GM12878 (cell line): ENCODE measurements around the gene ZFP36. TPM values are rescaled to one million over a fixed set of nuclear protein-coding genes. Genes with fewer than 3 reads are reported as not detected.

Source experiments
- ATAC-seq: fragments of 200-7000 bp; cut with Tn5 transposase; 3 replicates; pipeline ENCODE4 v1.9.1; 2020; ENCODE audit warnings: mild to moderate bottlenecking, moderate library complexity
- BruUV-seq: library from RNA; stranded (reverse); fragments of 400-500 nt; replicated peaks from 2 replicates; lab custom pipeline; 2021; lab: Mats Ljungman, UMichigan
- CTCF ChIA-PET: fragments of 300-600 bp; sonication (Branson Sonifier 250); formaldehyde crosslinking; extraction: SDS; loops from one replicate; lab custom pipeline; 2021; ENCODE audit warnings: inconsistent platforms; lab: Yijun Ruan, JAX
- POLR2A ChIA-PET: fragments of 350-600 bp; formaldehyde crosslinking; extraction: SDS; loops from one replicate; lab custom pipeline; 2021; ENCODE audit warnings: inconsistent platforms; lab: Charles Lee
- RAD21 ChIA-PET: fragments of 300-600 bp; sonication (Branson Sonifier 250); formaldehyde crosslinking; loops from one replicate; lab custom pipeline; 2023; ENCODE audit warnings: antibody characterized with exemption; ENCODE audit not compliant: unreplicated experiment; lab: Charles Lee
- SMC1A ChIA-PET: fragments of 300-600 bp; sonication (Branson Sonifier 250); formaldehyde crosslinking; loops from one replicate; lab custom pipeline; 2023; ENCODE audit not compliant: unreplicated experiment, uncharacterized antibody; lab: Charles Lee
- DNase-seq: peaks from one replicate; pipeline ENCODE4 v3.0.0-alpha.2; 2011; ENCODE audit warnings: low read depth, low spot score
- FAIRE-seq: peaks from 3 replicates; lab custom pipeline; 2011; peaks lifted over from hg19 to GRCh38; lab: Jason Lieb, UNC
- H2AFZ ChIP-seq: 2 replicates; pipeline ENCODE4 v1.6.0; 2011; ENCODE audit warnings: low read depth, low read length, control low read depth; ENCODE audit not compliant: control insufficient read depth
- H3K27ac ChIP-seq: 2 replicates; pipeline ENCODE4 v1.5.1; 2011; ENCODE audit warnings: control low read depth; ENCODE audit not compliant: control insufficient read depth, insufficient read depth
- H3K27me3 ChIP-seq, 2 experiments: replicated peaks in 1 of 2; 2 replicates each; pipeline versions ENCODE4 v1.6.0 to v1.6.1; 2011; ENCODE audit warnings: low read length in 1 of 2; ENCODE audit not compliant: control insufficient read depth in 2 of 2, insufficient read depth in 2 of 2
- H3K36me3 ChIP-seq, 2 experiments: 2 replicates each; pipeline ENCODE4 v1.5.1; 2011; ENCODE audit warnings: low read length in 1 of 2; ENCODE audit not compliant: control insufficient read depth in 2 of 2, insufficient read depth in 2 of 2
- H3K4me1 ChIP-seq: 2 replicates; pipeline ENCODE4 v1.6.1; 2011; ENCODE audit warnings: mild to moderate bottlenecking, low read length, moderate library complexity, mixed read lengths; ENCODE audit not compliant: control insufficient read depth, insufficient read depth
- H3K4me2 ChIP-seq: 2 replicates; pipeline ENCODE4 v1.6.0; 2011; ENCODE audit warnings: control low read depth; ENCODE audit not compliant: control insufficient read depth, insufficient read depth
- H3K4me3 ChIP-seq: fragments of 200-600 bp; sonication (generic); 2 replicates; pipeline ENCODE4 v1.5.1; 2016
- H3K79me2 ChIP-seq: 2 replicates; pipeline ENCODE4 v1.6.0; 2011; ENCODE audit warnings: low read length; ENCODE audit not compliant: control insufficient read depth, insufficient read depth
- H3K9ac ChIP-seq: 2 replicates; pipeline ENCODE4 v1.8.0; 2011; ENCODE audit warnings: low read length, control low read depth, mixed read lengths; ENCODE audit not compliant: control insufficient read depth, insufficient read depth
- H3K9me3 ChIP-seq: replicated peaks from 3 replicates; pipeline ENCODE4 v1.5.1; 2011; ENCODE audit warnings: mild to moderate bottlenecking, low read length; ENCODE audit not compliant: control insufficient read depth, insufficient read depth
- H4K20me1 ChIP-seq: 2 replicates; pipeline ENCODE4 v1.6.0; 2011; ENCODE audit not compliant: control insufficient read depth, insufficient read depth
- ATF7 ChIP-seq: fragments of 450-650 bp; IDR thresholded peaks from 2 replicates; pipeline ENCODE4 v1.6.1; 2016; ENCODE audit warnings: low read depth, mild to moderate bottlenecking
- BACH1 ChIP-seq: fragments of 450-650 bp; IDR thresholded peaks from 2 replicates; pipeline ENCODE4 v1.6.1; 2017; ENCODE audit warnings: mild to moderate bottlenecking, borderline replicate concordance
- CEBPB ChIP-seq, 2 experiments: fragments of 150-350 bp in 1 of 2; IDR thresholded peaks; 2 replicates each; pipeline ENCODE4 v1.6.1; 2012 to 2014; ENCODE audit warnings: low read depth in 2 of 2, low read length in 2 of 2, borderline replicate concordance in 1 of 2, inconsistent platforms in 1 of 2
- CHD2 ChIP-seq: IDR thresholded peaks from 2 replicates; pipeline ENCODE4 v1.6.1; 2011; ENCODE audit warnings: low read depth, low read length, improper control_type of control experiment, borderline replicate concordance
- GATAD2B ChIP-seq: fragments of 450-650 bp; conservative IDR thresholded peaks from 2 replicates; pipeline ENCODE4 v1.6.1; 2017; ENCODE audit warnings: low read depth, mild to moderate bottlenecking, moderate library complexity
- IKZF1 ChIP-seq: fragments of 450-650 bp; conservative IDR thresholded peaks from 2 replicates; pipeline ENCODE4 v1.6.1; 2017; ENCODE audit warnings: antibody characterized with exemption, mild to moderate bottlenecking
- IKZF2 ChIP-seq, 2 experiments: fragments of 450-650 bp; IDR thresholded peaks; 2 replicates each; pipeline ENCODE4 v1.6.1; 2017; ENCODE audit warnings: mild to moderate bottlenecking in 2 of 2, moderate library complexity in 2 of 2
- LARP7 ChIP-seq: fragments of 450-650 bp; IDR thresholded peaks from 2 replicates; pipeline ENCODE4 v1.6.1; 2017; ENCODE audit warnings: mild to moderate bottlenecking
- NKRF ChIP-seq: fragments of 450-650 bp; conservative IDR thresholded peaks from 2 replicates; pipeline ENCODE4 v1.6.1; 2017; ENCODE audit warnings: mild to moderate bottlenecking, moderate library complexity
- POLR2A ChIP-seq: IDR thresholded peaks from 2 replicates; pipeline ENCODE4 v1.6.1; 2011; ENCODE audit warnings: low read depth, mild to moderate bottlenecking, low read length
- RELB ChIP-seq: fragments of 450-650 bp; IDR thresholded peaks from 2 replicates; pipeline ENCODE4 v1.6.1; 2017; ENCODE audit warnings: low read depth, mild to moderate bottlenecking, moderate library complexity
- SREBF1 ChIP-seq: IDR thresholded peaks from 2 replicates; pipeline ENCODE4 v1.6.1; 2012; ENCODE audit warnings: mild to moderate bottlenecking, low read length
- ZBTB11 ChIP-seq: fragments of 450-650 bp; formaldehyde crosslinking; IDR thresholded peaks from 2 replicates; pipeline ENCODE4 v1.5.0; 2022; ENCODE audit warnings: mild to moderate bottlenecking, missing genetic modification characterization
- ZNF207 ChIP-seq: fragments of 450-650 bp; IDR thresholded peaks from 2 replicates; pipeline ENCODE4 v1.6.1; 2014; ENCODE audit warnings: antibody characterized with exemption, mild to moderate bottlenecking, borderline replicate concordance
- WGBS: methylation state at CpG from one replicate; pipeline ENCODE4 v1.1.6; 2016; ENCODE audit warnings: low lambda C conversion rate; ENCODE audit not compliant: insufficient replicate concordance, insufficient coverage; ENCODE audit errors: missing lambda C conversion rate; 5-methylcytosine and 5-hydroxymethylcytosine counted together
- in situ Hi-C: fragments of 300-500 bp; cut with MboI; formaldehyde crosslinking; loops from 9 replicates; pipeline ENCODE4 v1.14.3; 2018; ENCODE audit warnings: mixed read lengths
- intact Hi-C: fragments of 100-400 bp; cut with micrococcal nuclease; formaldehyde crosslinking; loops from one replicate; pipeline ENCODE4 v1.14.2; 2022; ENCODE audit not compliant: unreplicated experiment
- polyA plus RNA-seq, 11 experiments: library from polyadenylated mRNA; depleted of rRNA in 4 of 11; unstranded in 6 of 11; stranded (reverse) in 5 of 11; fragments of >200 nt; fragmentation: Nextera tagmentation in 4 of 11; fragmentation: Illumina TruSeq in 1 of 11; extraction: Ambion mirVana in 4 of 11; extraction: Trizol in 1 of 11; gene quantifications; 1 replicate in 1 of 11; 2 replicates in 10 of 11; pipeline versions ENCODE4 v1.2.1 to v1.2.3, GENCODE V29; 2011 to 2016; ENCODE audit warnings: inconsistent platforms in 2 of 11, missing spikeins in 2 of 11, low read depth in 1 of 11
- total RNA-seq, 4 experiments: library from RNA; depleted of rRNA in 3 of 4; stranded (reverse); fragments of >200 nt in 3 of 4; fragmentation: Illumina TruSeq in 1 of 4; extraction: Trizol in 1 of 4; gene quantifications; 2 replicates each; pipeline versions ENCODE4 v1.2.1 to v1.2.3, GENCODE V29; 2013 to 2021

The ZFP36 gene
- total and polyA plus RNA-seq, 10 of the 15 experiments (the other 5 are each of a cell fraction or from before 2014, with no cell fraction given) = 5.3 to 55.0 (median 18.1) TPM

GRCh38 chr19:39448271-39448670 lies 41.6 kb downstream of the ZFP36 start:
- no TSS peak for BruUV-seq
- ChIA-PET RAD21 (interaction anchor here (3.0 kb wide), 1 partner anchor 13 kb away, joined by 7 read pairs; the partner anchor contains the start of gene RPS16), CTCF (interaction anchor here (1.4 kb wide), 1 partner anchor 106 kb away, joined by 4 read pairs; the partner anchor contains the start of gene SAMD4B), SMC1A (no interaction called here), POLR2A (interaction anchor here (0.5 to 2.0 kb wide), 7 partner anchors 8 to 969 kb away, joined by 3 to 9 read pairs (median 4); partner anchors contain the start of gene RPS16)
- no peaks in the 10 kb centered on the region for H3K9me3 ChIP-seq
- intact Hi-C loops (loop anchor here (5.0 kb wide), 1 partner anchor 49 kb away; the partner anchor contains the start of gene DLL3), in situ Hi-C loops (no loop called here)
- DNase-seq (no peak), ATAC-seq (peak; percentile 52), FAIRE-seq (no peak)
- H3K27me3 ChIP-seq = no peaks in the 10 kb centered on the region
- peaks cover 86% of the 10 kb centered on the region for H3K79me2 ChIP-seq
- peaks cover 6% of the 10 kb centered on the region; the same call in 1 of the 2 replicates for H4K20me1 ChIP-seq
- H3K27ac ChIP-seq = no peak overlapping the region
- peaks cover 5 to 22% of the 10 kb centered on the region in 2 experiments for H3K36me3 ChIP-seq
- peak overlapping the region; percentile 24; the same call in 1 of the 2 replicates for H3K9ac ChIP-seq
- peak overlapping the region; percentile 87 for H3K4me3 ChIP-seq
- peaks cover 28% of the 10 kb centered on the region for H3K4me1 ChIP-seq
- no peak overlapping the region for H2AFZ ChIP-seq
- H3K4me2 ChIP-seq = peak overlapping the region; percentile 81
- WGBS = 5% methylated on average over 3 of the region's 3 CpGs
- TF ChIP-seq ATF7 (no peak), GATAD2B (no peak), ZNF207 (no peak), ZBTB11 (CRISPR knock-in tag) (no peak), RELB (peak; percentile 44; the same call in 1 of the 2 replicates), BACH1 (peak; percentile 25; the same call in 1 of the 2 replicates), CHD2 (peak; percentile 56; the same call in 1 of the 2 replicates), SREBF1 (no peak), CEBPB (IDR thresholded peaks at IDR 0.05; ENCODE audit: borderline replicate concordance in 1 of 2, low read depth in 2 of 2, low read length in 2 of 2) (no peak), IKZF2 (IDR thresholded peaks at IDR 0.05) (peak; percentile 54 to 80; a peak in 3 of 4 replicates), POLR2A (0 out of 2 replicates have a peak, but pooled peaks have one; percentile 11), LARP7 (no peak), IKZF1 (peak; percentile 90), NKRF (no peak)
